SK-N-SH treated with all-trans-retinoic acid at 6 μM for 48 hours (cell line): ENCODE measurements around the gene ATG13.

Source experiments
- ARNTL ChIP-seq: fragments of 450-650 bp; formaldehyde crosslinking; IDR thresholded peaks from 2 replicates; pipeline ENCODE4 v1.5.0; 2020; ENCODE audit warnings: low read depth, mild to moderate bottlenecking, moderate library complexity, borderline replicate concordance
- GLIS3 ChIP-seq: fragments of 250-450 bp; sonication (Bioruptor Pico); IDR thresholded peaks from 2 replicates; pipeline ENCODE4 v1.5.0; 2020; ENCODE audit warnings: mild to moderate bottlenecking, moderate library complexity
- PPARA ChIP-seq: fragments of 250-450 bp; sonication (Bioruptor Pico); IDR thresholded peaks from 2 replicates; pipeline ENCODE4 v1.5.0; 2020; ENCODE audit warnings: mild to moderate bottlenecking, borderline replicate concordance
- RARB ChIP-seq: fragments of 250-450 bp; sonication (Bioruptor Pico); IDR thresholded peaks from 2 replicates; pipeline ENCODE4 v1.8.0; 2021; ENCODE audit warnings: mild to moderate bottlenecking, moderate library complexity
- TCF4 ChIP-seq: fragments of 250-450 bp; sonication (Bioruptor Pico); IDR thresholded peaks from 2 replicates; pipeline ENCODE4 v1.8.0; 2021; ENCODE audit warnings: mild to moderate bottlenecking, moderate library complexity, borderline replicate concordance
- ZC3H10 ChIP-seq: fragments of 250-450 bp; sonication (Bioruptor Pico); IDR thresholded peaks from 2 replicates; pipeline ENCODE4 v1.5.1; 2021; ENCODE audit warnings: mild to moderate bottlenecking, moderate library complexity
- ZNF565 ChIP-seq: fragments of 450-650 bp; formaldehyde crosslinking; conservative IDR thresholded peaks from 2 replicates; pipeline ENCODE4 v1.5.0; 2020; ENCODE audit warnings: low read depth, mild to moderate bottlenecking, moderate library complexity
- ZNF70 ChIP-seq: fragments of 450-650 bp; formaldehyde crosslinking; IDR thresholded peaks from 2 replicates; pipeline ENCODE4 v1.5.0; 2020; ENCODE audit warnings: mild to moderate bottlenecking, moderate library complexity
- ZNF8 ChIP-seq: fragments of 450-650 bp; formaldehyde crosslinking; IDR thresholded peaks from 2 replicates; pipeline ENCODE4 v1.5.0; 2020; ENCODE audit warnings: mild to moderate bottlenecking, moderate library complexity
- TF ChIP-seq, protein P1 (sequence below): fragments of 250-450 bp; sonication (Bioruptor Pico); IDR thresholded peaks from 2 replicates; pipeline ENCODE4 v1.8.0; 2020; ENCODE audit warnings: mild to moderate bottlenecking, moderate library complexity, borderline replicate concordance
- TF ChIP-seq, protein P2 (sequence below): fragments of 250-450 bp; sonication (Bioruptor Pico); IDR thresholded peaks from 2 replicates; pipeline ENCODE4 v1.8.0; 2021; ENCODE audit warnings: low read depth, mild to moderate bottlenecking, moderate library complexity, borderline replicate concordance
- TF ChIP-seq, protein P3 (sequence below): fragments of 250-450 bp; sonication (Bioruptor Pico); IDR thresholded peaks from 2 replicates; pipeline ENCODE4 v1.5.0; 2020; ENCODE audit warnings: mild to moderate bottlenecking, moderate library complexity

DNA sequence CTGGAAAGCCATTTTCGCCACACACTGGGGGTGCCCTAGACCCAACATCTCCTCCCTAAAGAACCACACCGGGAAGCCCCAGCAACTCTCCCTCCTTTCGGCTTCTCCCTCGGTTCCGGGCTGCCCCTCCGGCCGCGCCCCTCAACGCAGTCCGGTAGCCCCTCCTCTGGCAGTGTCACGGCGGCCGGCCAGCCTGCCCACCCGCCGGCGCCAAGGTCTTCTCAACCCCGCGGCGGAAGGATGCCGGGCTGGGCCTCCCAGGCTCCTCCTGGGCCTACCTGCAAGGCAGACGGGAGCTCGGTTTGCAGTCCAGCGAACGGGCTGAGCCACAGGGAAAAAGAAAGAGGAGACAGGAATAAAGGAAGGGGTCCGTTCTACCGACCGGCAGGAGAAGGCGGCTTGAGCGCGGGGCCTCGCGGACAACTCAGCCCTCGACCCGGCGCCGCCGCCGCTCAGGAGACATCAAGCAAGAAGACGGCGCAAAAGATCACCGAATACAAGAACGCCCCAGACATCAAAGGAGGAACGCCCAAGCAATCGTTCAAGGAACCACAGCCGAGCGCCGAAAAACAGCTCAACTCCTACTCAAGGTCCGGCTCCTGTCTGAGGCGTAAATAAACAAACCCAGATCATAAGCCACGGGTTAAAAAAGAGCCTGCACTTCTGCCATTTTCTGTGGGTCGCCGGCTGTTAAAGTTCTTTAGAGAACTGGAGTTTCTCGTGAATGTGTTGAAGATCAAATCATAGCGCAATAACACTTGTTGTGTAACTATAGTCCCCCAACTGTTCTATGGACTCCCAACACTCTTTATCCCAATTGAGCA lies 23.6 kb upstream of the ATG13 start, which contains the start of gene AMBRA1:
- TF ChIP-seq ZC3H10 (no peak), PPARA (CRISPR knock-in tag) (no peak), ARNTL (CRISPR knock-in tag) (no peak), GLIS3 (CRISPR knock-in tag) (no peak), TCF4 (CRISPR knock-in tag) (no peak), RARB (no peak), ZNF8 (CRISPR knock-in tag) (0 out of 2 replicates have a peak, but pooled peaks have one; percentile 4), ZNF70 (CRISPR knock-in tag) (no peak), ZNF565 (CRISPR knock-in tag) (no peak)
- TF ChIP-seq, protein P1, sequence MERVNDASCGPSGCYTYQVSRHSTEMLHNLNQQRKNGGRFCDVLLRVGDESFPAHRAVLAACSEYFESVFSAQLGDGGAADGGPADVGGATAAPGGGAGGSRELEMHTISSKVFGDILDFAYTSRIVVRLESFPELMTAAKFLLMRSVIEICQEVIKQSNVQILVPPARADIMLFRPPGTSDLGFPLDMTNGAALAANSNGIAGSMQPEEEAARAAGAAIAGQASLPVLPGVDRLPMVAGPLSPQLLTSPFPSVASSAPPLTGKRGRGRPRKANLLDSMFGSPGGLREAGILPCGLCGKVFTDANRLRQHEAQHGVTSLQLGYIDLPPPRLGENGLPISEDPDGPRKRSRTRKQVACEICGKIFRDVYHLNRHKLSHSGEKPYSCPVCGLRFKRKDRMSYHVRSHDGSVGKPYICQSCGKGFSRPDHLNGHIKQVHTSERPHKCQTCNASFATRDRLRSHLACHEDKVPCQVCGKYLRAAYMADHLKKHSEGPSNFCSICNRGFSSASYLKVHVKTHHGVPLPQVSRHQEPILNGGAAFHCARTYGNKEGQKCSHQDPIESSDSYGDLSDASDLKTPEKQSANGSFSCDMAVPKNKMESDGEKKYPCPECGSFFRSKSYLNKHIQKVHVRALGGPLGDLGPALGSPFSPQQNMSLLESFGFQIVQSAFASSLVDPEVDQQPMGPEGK (CRISPR knock-in tag), result no peak
- TF ChIP-seq, protein P2, sequence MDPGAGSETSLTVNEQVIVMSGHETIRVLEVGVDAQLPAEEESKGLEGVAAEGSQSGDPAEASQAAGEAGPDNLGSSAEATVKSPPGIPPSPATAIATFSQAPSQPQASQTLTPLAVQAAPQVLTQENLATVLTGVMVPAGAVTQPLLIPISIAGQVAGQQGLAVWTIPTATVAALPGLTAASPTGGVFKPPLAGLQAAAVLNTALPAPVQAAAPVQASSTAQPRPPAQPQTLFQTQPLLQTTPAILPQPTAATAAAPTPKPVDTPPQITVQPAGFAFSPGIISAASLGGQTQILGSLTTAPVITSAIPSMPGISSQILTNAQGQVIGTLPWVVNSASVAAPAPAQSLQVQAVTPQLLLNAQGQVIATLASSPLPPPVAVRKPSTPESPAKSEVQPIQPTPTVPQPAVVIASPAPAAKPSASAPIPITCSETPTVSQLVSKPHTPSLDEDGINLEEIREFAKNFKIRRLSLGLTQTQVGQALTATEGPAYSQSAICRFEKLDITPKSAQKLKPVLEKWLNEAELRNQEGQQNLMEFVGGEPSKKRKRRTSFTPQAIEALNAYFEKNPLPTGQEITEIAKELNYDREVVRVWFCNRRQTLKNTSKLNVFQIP (CRISPR knock-in tag), result no peak
- TF ChIP-seq, protein P3, sequence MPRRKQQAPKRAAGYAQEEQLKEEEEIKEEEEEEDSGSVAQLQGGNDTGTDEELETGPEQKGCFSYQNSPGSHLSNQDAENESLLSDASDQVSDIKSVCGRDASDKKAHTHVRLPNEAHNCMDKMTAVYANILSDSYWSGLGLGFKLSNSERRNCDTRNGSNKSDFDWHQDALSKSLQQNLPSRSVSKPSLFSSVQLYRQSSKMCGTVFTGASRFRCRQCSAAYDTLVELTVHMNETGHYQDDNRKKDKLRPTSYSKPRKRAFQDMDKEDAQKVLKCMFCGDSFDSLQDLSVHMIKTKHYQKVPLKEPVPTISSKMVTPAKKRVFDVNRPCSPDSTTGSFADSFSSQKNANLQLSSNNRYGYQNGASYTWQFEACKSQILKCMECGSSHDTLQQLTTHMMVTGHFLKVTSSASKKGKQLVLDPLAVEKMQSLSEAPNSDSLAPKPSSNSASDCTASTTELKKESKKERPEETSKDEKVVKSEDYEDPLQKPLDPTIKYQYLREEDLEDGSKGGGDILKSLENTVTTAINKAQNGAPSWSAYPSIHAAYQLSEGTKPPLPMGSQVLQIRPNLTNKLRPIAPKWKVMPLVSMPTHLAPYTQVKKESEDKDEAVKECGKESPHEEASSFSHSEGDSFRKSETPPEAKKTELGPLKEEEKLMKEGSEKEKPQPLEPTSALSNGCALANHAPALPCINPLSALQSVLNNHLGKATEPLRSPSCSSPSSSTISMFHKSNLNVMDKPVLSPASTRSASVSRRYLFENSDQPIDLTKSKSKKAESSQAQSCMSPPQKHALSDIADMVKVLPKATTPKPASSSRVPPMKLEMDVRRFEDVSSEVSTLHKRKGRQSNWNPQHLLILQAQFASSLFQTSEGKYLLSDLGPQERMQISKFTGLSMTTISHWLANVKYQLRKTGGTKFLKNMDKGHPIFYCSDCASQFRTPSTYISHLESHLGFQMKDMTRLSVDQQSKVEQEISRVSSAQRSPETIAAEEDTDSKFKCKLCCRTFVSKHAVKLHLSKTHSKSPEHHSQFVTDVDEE, result 0 out of 2 replicates have a peak, but pooled peaks have one; percentile 28
